Parathyroid adenoma (tissue), 2 donors: ENCODE data around the gene NEUROG3.

ENCODE experiments used
- H2AFZ ChIP-seq: fragments of 300-600 bp; sonication (generic); one replicate; pipeline ENCODE4 v1.7.0; 2017; ENCODE audit warnings: antibody characterized with exemption, mild to moderate bottlenecking
- H3K27ac ChIP-seq: fragments of 300-600 bp; sonication (generic); one replicate; pipeline ENCODE4 v1.7.0; 2017
- H3K27me3 ChIP-seq: fragments of 300-600 bp; sonication (generic); one replicate; pipeline ENCODE4 v1.7.0; 2017; ENCODE audit warnings: low read length; ENCODE audit not compliant: control insufficient read depth, insufficient read depth
- H3K36me3 ChIP-seq: fragments of 300-600 bp; sonication (generic); one replicate; pipeline ENCODE4 v1.7.0; 2017; ENCODE audit warnings: low read length; ENCODE audit not compliant: control insufficient read depth, insufficient read depth
- H3K4me1 ChIP-seq: fragments of 300-600 bp; sonication (generic); one replicate; pipeline ENCODE4 v1.7.0; 2017; ENCODE audit warnings: control low read depth
- H3K4me2 ChIP-seq: fragments of 300-600 bp; sonication (generic); one replicate; pipeline ENCODE4 v1.7.0; 2017; ENCODE audit warnings: low read length
- H3K4me3 ChIP-seq: fragments of 300-600 bp; sonication (generic); one replicate; pipeline ENCODE4 v1.7.0; 2017; ENCODE audit warnings: low read depth, low read length
- H3K79me2 ChIP-seq: fragments of 300-600 bp; sonication (generic); one replicate; pipeline ENCODE4 v1.7.0; 2017; ENCODE audit warnings: control low read depth
- H3K9ac ChIP-seq: fragments of 300-600 bp; sonication (generic); one replicate; pipeline ENCODE4 v1.7.0; 2017; ENCODE audit warnings: mild to moderate bottlenecking
- H3K9me3 ChIP-seq: fragments of 300-600 bp; sonication (generic); one replicate; pipeline ENCODE4 v1.7.0; 2017; ENCODE audit warnings: low read length; ENCODE audit not compliant: control insufficient read depth
- TF ChIP-seq, protein P1 (sequence below): fragments of 300-600 bp; sonication (generic); IDR thresholded peaks from one replicate; pipeline ENCODE4 v1.7.0; 2017; ENCODE audit warnings: antibody characterized with exemption, mild to moderate bottlenecking
- donor health status: primary hyperparathyroidism.

The NEUROG3 gene

DNA sequence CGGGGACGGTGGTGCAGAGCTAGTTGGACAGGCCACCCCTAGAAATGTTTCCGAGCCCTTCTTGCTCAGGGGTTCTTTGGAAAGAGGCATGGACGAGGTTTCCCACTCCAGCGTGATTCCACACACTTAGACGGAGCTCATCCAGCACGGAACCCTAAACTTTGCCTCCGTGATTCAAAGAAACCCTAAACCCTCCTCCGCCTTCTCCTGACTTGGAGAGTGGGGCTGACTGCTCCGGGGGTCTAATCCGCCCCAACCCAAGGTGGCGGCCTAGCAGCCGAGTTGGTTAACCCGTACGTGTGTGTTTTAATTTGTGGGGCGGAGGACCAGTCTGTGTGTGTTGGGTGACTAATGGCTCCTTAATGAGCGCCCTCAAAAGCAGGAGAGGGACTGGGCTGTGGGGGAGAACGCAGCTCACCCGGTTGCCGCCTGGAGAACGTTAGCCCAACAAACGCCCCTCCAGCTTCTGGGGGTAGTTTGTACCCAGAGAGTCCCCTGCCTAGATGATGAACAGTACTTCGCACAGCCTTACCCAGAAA is 3.8 kb downstream of the NEUROG3 start:
- TF ChIP-seq, protein P1, sequence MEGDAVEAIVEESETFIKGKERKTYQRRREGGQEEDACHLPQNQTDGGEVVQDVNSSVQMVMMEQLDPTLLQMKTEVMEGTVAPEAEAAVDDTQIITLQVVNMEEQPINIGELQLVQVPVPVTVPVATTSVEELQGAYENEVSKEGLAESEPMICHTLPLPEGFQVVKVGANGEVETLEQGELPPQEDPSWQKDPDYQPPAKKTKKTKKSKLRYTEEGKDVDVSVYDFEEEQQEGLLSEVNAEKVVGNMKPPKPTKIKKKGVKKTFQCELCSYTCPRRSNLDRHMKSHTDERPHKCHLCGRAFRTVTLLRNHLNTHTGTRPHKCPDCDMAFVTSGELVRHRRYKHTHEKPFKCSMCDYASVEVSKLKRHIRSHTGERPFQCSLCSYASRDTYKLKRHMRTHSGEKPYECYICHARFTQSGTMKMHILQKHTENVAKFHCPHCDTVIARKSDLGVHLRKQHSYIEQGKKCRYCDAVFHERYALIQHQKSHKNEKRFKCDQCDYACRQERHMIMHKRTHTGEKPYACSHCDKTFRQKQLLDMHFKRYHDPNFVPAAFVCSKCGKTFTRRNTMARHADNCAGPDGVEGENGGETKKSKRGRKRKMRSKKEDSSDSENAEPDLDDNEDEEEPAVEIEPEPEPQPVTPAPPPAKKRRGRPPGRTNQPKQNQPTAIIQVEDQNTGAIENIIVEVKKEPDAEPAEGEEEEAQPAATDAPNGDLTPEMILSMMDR = no peak
- Histone ChIP-seq H3K79me2 (no peaks in the 10 kb centered on the region), H3K27me3 (peaks cover 4% of the 10 kb centered on the region), H3K4me2 (no peak overlapping the region), H3K4me1 (no peaks in the 10 kb centered on the region), H3K27ac (no peak overlapping the region), H2AFZ (peak overlapping the region; percentile 45), H3K9ac (no peak overlapping the region), H3K9me3 (no peaks in the 10 kb centered on the region), H3K36me3 (no peaks in the 10 kb centered on the region), H3K4me3 (no peak overlapping the region)

DNA sequence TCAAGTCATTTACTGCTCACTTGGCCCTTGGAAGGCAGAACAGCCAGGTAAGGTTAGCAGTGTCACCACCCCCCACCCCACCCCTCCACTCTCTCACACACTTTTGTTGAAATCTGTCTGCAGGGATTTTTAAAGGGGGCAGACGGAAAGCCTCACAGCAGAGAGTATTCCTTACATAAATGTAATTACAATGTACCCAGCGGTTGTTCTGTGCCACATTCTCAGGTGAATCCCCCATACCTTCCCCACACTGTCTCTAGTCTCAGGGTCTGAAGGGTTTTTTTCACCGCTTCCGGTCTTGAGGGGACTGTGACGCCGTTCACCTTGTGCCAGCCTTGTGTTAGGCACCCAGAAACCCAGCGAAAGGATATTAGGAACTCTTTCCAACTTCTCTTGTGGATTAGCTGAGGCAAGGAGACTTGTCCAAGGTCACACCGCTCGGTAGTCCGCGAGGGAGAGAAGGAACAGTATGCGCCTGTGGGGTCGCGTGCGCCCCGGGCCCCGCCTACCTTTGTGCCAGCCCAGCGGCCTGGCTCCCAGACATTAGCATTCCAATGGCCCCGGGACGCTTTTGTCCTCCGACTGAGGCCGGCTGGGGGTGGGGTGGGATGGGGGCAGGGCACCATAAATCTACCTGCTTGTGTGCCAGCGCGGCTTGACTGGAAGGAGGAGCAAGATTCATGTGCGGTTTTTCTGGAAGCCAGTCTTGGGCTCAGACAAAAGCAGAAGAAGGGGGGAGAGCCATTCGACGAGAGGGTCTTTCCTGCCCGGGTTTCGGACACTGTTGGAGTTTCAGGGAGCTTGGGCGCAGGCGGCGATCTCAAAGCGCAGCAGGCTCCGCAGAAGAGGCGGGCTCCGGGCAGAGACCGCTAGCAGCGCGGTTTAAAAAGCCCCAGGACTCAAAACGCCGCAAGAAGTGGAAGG is 4.5 kb downstream of the NEUROG3 start:
- no peaks in the 10 kb centered on the region for H3K79me2 ChIP-seq
- H3K9me3 ChIP-seq = no peaks in the 10 kb centered on the region
- H3K9ac ChIP-seq = no peak overlapping the region
- no peak overlapping the region for H3K4me2 ChIP-seq
- peak overlapping the region; percentile 45 for H2AFZ ChIP-seq
- no peak overlapping the region for H3K27ac ChIP-seq
- H3K27me3 ChIP-seq = peaks cover 4% of the 10 kb centered on the region
- H3K4me3 ChIP-seq = no peak overlapping the region
- no peaks in the 10 kb centered on the region for H3K4me1 ChIP-seq
- TF ChIP-seq, protein P1 = no peak
- H3K36me3 ChIP-seq = no peaks in the 10 kb centered on the region

DNA sequence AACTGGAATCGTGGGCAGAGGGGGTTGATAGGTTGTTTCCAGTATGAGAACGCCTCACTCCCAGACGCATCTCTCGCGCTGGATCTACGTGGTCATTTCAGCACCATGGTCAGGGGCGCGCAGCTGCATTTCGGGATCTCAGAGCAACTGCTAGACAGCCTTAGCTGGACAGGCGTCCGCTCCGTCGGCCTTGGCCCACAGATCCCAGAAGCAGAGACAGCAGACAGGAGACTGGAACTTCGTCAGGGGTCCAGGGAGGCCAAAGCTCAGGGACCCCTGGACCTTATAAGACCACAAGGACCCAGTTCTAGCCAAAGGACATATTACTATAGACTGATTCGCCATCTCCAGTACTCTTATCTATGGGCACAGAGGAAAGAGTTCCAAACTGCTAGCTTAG is 5.3 kb downstream of the NEUROG3 start:
- Histone ChIP-seq H3K4me3 (no peak overlapping the region), H3K79me2 (no peaks in the 10 kb centered on the region), H3K9me3 (no peaks in the 10 kb centered on the region), H3K4me2 (no peak overlapping the region), H3K4me1 (no peaks in the 10 kb centered on the region), H3K9ac (no peak overlapping the region), H3K27ac (no peak overlapping the region), H3K27me3 (peaks cover 4% of the 10 kb centered on the region), H3K36me3 (no peaks in the 10 kb centered on the region), H2AFZ (no peak overlapping the region)
- TF ChIP-seq, protein P1 = no peak

DNA sequence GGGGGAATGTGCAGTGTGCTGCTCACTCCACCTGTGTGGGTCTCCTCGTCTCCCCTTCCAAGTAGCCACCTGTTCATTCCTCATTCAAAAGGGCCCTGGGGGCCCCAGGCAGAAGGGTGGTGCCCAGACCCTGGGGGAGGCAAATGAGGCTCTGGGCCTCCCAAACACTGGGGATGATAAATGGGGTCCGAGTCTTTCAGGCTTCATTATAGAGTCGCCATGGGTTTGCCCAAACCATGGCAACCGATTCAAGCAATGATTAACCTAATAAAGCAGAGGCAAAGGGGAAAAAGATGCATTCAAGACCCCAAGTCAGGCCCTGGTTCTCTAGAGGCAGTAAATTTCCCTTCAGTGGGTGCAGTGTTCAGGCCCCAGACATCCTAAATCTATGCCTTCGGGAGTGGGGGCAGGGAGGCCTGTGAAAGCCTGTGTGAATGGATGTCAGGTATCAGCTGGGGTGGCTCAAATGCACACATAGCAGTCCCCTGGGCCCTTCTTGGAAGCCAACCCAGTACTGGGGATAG is 10.4 kb downstream of the NEUROG3 start:
- H3K4me3 ChIP-seq = no peak overlapping the region
- no peaks in the 10 kb centered on the region for H3K4me1 ChIP-seq
- no peak overlapping the region for H2AFZ ChIP-seq
- TF ChIP-seq, protein P1 = no peak
- H3K79me2 ChIP-seq = no peaks in the 10 kb centered on the region
- no peaks in the 10 kb centered on the region for H3K36me3 ChIP-seq
- no peak overlapping the region for H3K9ac ChIP-seq
- H3K27ac ChIP-seq = no peak overlapping the region
- H3K27me3 ChIP-seq = no peaks in the 10 kb centered on the region
- H3K9me3 ChIP-seq = no peaks in the 10 kb centered on the region
- no peak overlapping the region for H3K4me2 ChIP-seq
